ENCODE measurements around the gene MICB. TPM values are rescaled to one million over a fixed set of nuclear protein-coding genes. Genes with fewer than 3 reads are reported as not detected.

MICB gene
- total RNA-seq, 1 donor from 2014 or later, result 0.14 TPM

- Mint-ChIP-seq H3K4me3 (no peak overlapping the region), H3K4me1 (ENCODE audit: unreplicated experiment) (no peaks in the 10 kb centered on the region), H3K9me3 (no peaks in the 10 kb centered on the region), H3K27me3 (peaks cover 43% of the 10 kb centered on the region), H3K36me3 (no peaks in the 10 kb centered on the region), H3K27ac (no peak overlapping the region)
- no peak for DNase-seq (ENCODE audit: extremely low spot score, unreplicated experiment)
- TF ChIP-seq, protein P1, sequence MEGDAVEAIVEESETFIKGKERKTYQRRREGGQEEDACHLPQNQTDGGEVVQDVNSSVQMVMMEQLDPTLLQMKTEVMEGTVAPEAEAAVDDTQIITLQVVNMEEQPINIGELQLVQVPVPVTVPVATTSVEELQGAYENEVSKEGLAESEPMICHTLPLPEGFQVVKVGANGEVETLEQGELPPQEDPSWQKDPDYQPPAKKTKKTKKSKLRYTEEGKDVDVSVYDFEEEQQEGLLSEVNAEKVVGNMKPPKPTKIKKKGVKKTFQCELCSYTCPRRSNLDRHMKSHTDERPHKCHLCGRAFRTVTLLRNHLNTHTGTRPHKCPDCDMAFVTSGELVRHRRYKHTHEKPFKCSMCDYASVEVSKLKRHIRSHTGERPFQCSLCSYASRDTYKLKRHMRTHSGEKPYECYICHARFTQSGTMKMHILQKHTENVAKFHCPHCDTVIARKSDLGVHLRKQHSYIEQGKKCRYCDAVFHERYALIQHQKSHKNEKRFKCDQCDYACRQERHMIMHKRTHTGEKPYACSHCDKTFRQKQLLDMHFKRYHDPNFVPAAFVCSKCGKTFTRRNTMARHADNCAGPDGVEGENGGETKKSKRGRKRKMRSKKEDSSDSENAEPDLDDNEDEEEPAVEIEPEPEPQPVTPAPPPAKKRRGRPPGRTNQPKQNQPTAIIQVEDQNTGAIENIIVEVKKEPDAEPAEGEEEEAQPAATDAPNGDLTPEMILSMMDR (conservative IDR thresholded peaks at IDR 0.05), result no peak
These were observed 12.1 kb downstream of the MICB start for GRCh38 chr6:31510007-31510406.

GRCh38 chr6:31513456-31514165, 15.7 kb downstream of the MICB start:
- Mint-ChIP-seq H3K4me1 (ENCODE audit: unreplicated experiment) (no peaks in the 10 kb centered on the region), H3K4me3 (no peak overlapping the region), H3K27ac (no peak overlapping the region), H3K9me3 (no peaks in the 10 kb centered on the region), H3K36me3 (no peaks in the 10 kb centered on the region), H3K27me3 (peaks cover 39% of the 10 kb centered on the region)
- DNase-seq (ENCODE audit: extremely low spot score, unreplicated experiment), result no peak
- TF ChIP-seq, protein P1 (conservative IDR thresholded peaks at IDR 0.05), result no peak

DNA sequence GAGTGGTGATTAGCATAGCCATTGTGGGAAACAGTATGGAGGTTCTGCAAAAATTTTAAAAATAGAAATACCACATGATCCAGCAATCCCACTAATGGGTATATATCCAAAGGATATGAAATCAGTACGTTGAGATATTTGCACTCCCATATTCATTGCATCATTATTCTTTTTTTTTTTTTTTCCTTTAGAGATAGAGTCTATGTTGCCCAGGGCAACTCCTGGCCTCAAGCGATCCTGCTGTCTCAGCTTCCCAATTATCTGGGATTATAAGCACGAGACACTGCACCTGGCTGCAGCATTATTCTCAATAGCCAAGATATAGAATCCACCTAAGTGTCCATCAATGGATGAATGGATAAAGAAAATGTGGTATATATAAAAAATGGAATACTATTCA, 23.9 kb downstream of the MICB start:
- Mint-ChIP-seq H3K27me3 (peaks cover 28% of the 10 kb centered on the region), H3K27ac (no peak overlapping the region), H3K4me1 (ENCODE audit: unreplicated experiment) (no peaks in the 10 kb centered on the region), H3K4me3 (no peak overlapping the region), H3K36me3 (no peaks in the 10 kb centered on the region), H3K9me3 (no peaks in the 10 kb centered on the region)
- TF ChIP-seq, protein P1 (conservative IDR thresholded peaks at IDR 0.05), result no peak
- no peak for DNase-seq (ENCODE audit: extremely low spot score, unreplicated experiment)

DNA sequence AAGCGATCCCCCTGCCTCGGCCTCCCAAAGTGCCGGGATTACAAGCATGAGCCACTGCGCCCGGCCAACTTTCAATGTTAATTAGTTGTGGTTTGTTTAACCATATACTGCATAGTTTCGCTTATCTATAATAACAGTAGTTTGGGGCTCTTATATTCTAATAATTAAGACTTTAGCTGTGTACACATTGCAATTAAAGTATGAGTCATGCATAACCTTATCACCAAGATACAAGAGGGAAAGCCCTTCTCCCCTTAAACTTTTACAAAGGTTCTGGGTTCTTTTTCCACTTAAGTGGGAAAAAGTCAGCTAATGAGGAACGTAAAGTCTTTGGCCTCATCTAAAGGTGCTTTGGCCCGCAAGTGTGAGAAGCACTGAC, 27.6 kb downstream of the MICB start:
- Mint-ChIP-seq H3K27me3 (peaks cover 15% of the 10 kb centered on the region), H3K4me1 (ENCODE audit: unreplicated experiment) (no peaks in the 10 kb centered on the region), H3K27ac (no peak overlapping the region), H3K36me3 (peaks cover 16% of the 10 kb centered on the region), H3K4me3 (no peak overlapping the region), H3K9me3 (no peaks in the 10 kb centered on the region)
- TF ChIP-seq, protein P1 (conservative IDR thresholded peaks at IDR 0.05), result no peak
- no peak for DNase-seq (ENCODE audit: extremely low spot score, unreplicated experiment)

DNA sequence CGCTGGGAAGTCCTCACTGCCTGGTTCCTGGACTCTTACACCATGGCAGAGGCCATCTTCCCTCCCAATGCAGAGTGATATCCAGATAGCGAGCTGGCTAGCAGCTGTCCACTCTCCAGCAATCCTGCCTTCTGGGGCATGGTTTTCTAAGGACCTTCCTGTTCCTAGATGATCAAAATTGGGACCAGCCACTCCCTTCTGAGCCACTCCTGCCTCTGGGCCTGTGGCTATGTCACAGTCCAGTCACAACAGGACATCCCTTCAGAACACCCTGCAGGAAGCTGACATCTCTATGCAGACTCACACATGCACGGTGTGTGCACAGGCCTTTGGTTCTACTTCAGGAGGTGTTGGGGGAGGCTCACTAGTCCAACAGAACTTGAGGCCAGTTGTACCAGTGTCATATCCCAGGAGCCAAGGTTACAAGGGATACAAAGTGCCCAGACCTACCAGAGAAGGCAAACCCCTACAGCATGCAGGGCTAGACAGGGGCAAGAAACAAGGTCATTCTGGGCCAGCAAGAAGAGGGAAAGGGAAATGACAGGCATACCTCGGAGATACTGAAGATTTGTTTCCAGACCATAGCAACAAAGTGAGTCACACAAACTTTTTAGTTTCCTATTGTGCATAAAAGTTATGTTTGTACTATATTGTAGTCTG, 28.1 kb downstream of the MICB start:
- H3K27me3 Mint-ChIP-seq, result peaks cover 13% of the 10 kb centered on the region
- no peaks in the 10 kb centered on the region for H3K9me3 Mint-ChIP-seq
- H3K27ac Mint-ChIP-seq, result no peak overlapping the region
- H3K36me3 Mint-ChIP-seq, result peaks cover 20% of the 10 kb centered on the region
- TF ChIP-seq, protein P1 (conservative IDR thresholded peaks at IDR 0.05), result no peak
- no peak for DNase-seq (ENCODE audit: extremely low spot score, unreplicated experiment)
- no peak overlapping the region for H3K4me3 Mint-ChIP-seq
- H3K4me1 Mint-ChIP-seq (ENCODE audit: unreplicated experiment), result no peaks in the 10 kb centered on the region

All from type B pancreatic cell (in vitro differentiated cells).